Thyroid gland (tissue), 4 donors: Measurements from ENCODE around the gene ESYT1. TPM values are rescaled to one million over a fixed set of nuclear protein-coding genes. Genes with fewer than 3 reads are reported as not detected.

Experiments
- DNase-seq, 2 donors: peaks; one replicate each; pipeline ENCODE4 v3.0.0-alpha.2; 2019
- H3K27ac ChIP-seq, 3 donors: fragments of 200-600 bp; sonication (generic); 1 replicate in 2 of 3; 2 replicates in 1 of 3; pipeline ENCODE4 v1.5.1; 2016 to 2019; ENCODE audit warnings: mild to moderate bottlenecking in 1 of 3, moderate library complexity in 1 of 3
- H3K27me3 ChIP-seq: fragments of 200-600 bp; sonication (generic); one replicate; pipeline ENCODE4 v1.5.1; 2019
- H3K36me3 ChIP-seq, 2 donors: fragments of 200-600 bp; sonication (generic); one replicate each; pipeline ENCODE4 v1.5.1; 2016 to 2019
- H3K4me1 ChIP-seq, 2 donors: fragments of 200-600 bp; sonication (generic); one replicate each; pipeline ENCODE4 v1.5.1; 2017 to 2019
- H3K4me3 ChIP-seq, 3 donors: fragments of 200-600 bp; sonication (generic); replicated peaks in 1 of 3; 1 replicate in 2 of 3; 2 replicates in 1 of 3; pipeline ENCODE4 v1.5.1; 2016; ENCODE audit warnings: mild to moderate bottlenecking in 1 of 3
- H3K9me3 ChIP-seq: fragments of 200-600 bp; sonication (generic); one replicate; pipeline ENCODE4 v1.5.1; 2017
- CTCF ChIP-seq, 6 experiments: fragments of 200-600 bp in 3 of 6; fragments of 450-650 bp in 3 of 6; sonication (generic) in 3 of 6; IDR thresholded peaks; one replicate each; pipeline ENCODE4 v1.5.1; 2016 to 2019; ENCODE audit warnings: antibody characterized with exemption in 6 of 6, mild to moderate bottlenecking in 2 of 6, inconsistent platforms in 1 of 6, moderate library complexity in 1 of 6
- POLR2A ChIP-seq, 2 donors: fragments of 450-650 bp; IDR thresholded peaks; one replicate each; pipeline ENCODE4 v1.6.1; 2017; ENCODE audit warnings: antibody characterized with exemption in 2 of 2, mild to moderate bottlenecking in 2 of 2, moderate library complexity in 1 of 2
- WGBS, 2 donors: methylation state at CpG; one replicate each; pipeline ENCODE4 v1.1.5; 2017; 5-methylcytosine and 5-hydroxymethylcytosine counted together
- intact Hi-C: fragments of 100-400 bp; cut with DNase I; formaldehyde crosslinking; loops from one replicate; pipeline ENCODE4 v1.15.1; 2023
- total RNA-seq, 4 donors: library from RNA; depleted of rRNA; stranded (reverse); fragments of >200 nt; gene quantifications; one replicate each; pipeline ENCODE4 v1.2.3, GENCODE V29; 2016

Gene ESYT1
- total RNA-seq, 4 donors from 2014 or later = 60.6 to 84.7 (median 68.7) TPM

- peaks cover 14 to 19% of the 10 kb centered on the region in 2 donors for H3K4me1 ChIP-seq
- TF ChIP-seq POLR2A (IDR thresholded peaks at IDR 0.05) (peak; percentile 72 to 95), CTCF (IDR thresholded peaks at IDR 0.05) (peak in 4 of 6 experiments; percentile 36 to 57 (median 41))
- H3K27ac ChIP-seq = peak within 1 kb of the TSS; percentile 88 to 94 (median 92)
- no peaks in the 10 kb centered on the region for H3K9me3 ChIP-seq
- intact Hi-C loops = no loop called here
- WGBS, 2 donors = 1 to 3% methylated on average over 29 to 30 of the region's 61 CpGs
- H3K4me3 ChIP-seq = peak within 1 kb of the TSS; percentile 56 to 83 (median 61)
- DNase-seq = peak; percentile 99
- no peaks in the 10 kb centered on the region for H3K27me3 ChIP-seq
- H3K36me3 ChIP-seq = peaks cover 12 to 17% of the 10 kb centered on the region in 2 donors
Observed at GRCh38 chr12:56117778-56118687, 10.0 kb upstream of the ESYT1 start, which contains the start of gene ZC3H10. TSS of gene ZC3H10 (plus strand) at chr12:56118266. CDS start at chr12:56120563, 2,297 bp downstream.

GRCh38 chr12:56118688-56119357, 9.2 kb upstream of the ESYT1 start:
- Histone ChIP-seq H3K36me3 (peaks cover 11 to 12% of the 10 kb centered on the region in 2 donors), H3K4me1 (peaks cover 14 to 19% of the 10 kb centered on the region in 2 donors), H3K27ac (peak overlapping the region; percentile 77 to 94 (median 87)), H3K4me3 (peak overlapping the region; percentile 56 to 83 (median 61)), H3K9me3 (no peaks in the 10 kb centered on the region), H3K27me3 (no peaks in the 10 kb centered on the region)
- TF ChIP-seq CTCF (IDR thresholded peaks at IDR 0.05) = no peak
- TF ChIP-seq POLR2A (IDR thresholded peaks at IDR 0.05) = no peak
- peak in 1 of 2 donors; percentile 8 for DNase-seq
- 8 to 9% methylated on average over 13 of the region's 13 CpGs for WGBS, 2 donors
- intact Hi-C loops = no loop called here

GRCh38 chr12:56119361-56119796, 8.7 kb upstream of the ESYT1 start:
- WGBS, 2 donors = 0% methylated on average over 2 of the region's 2 CpGs
- peak overlapping the region in 1 of 3 donors; percentile 83 for H3K4me3 ChIP-seq
- TF ChIP-seq CTCF (IDR thresholded peaks at IDR 0.05) (peak; percentile 66 to 96 (median 90)), POLR2A (IDR thresholded peaks at IDR 0.05) (no peak)
- peaks cover 11 to 12% of the 10 kb centered on the region in 2 donors for H3K36me3 ChIP-seq
- H3K9me3 ChIP-seq = no peaks in the 10 kb centered on the region
- no peaks in the 10 kb centered on the region for H3K27me3 ChIP-seq
- H3K4me1 ChIP-seq = peaks cover 18 to 22% of the 10 kb centered on the region in 2 donors
- H3K27ac ChIP-seq = peak overlapping the region in 2 of 3 donors; percentile 87 to 94
- intact Hi-C loops = no loop called here
- peak; percentile 82 to 85 for DNase-seq

GRCh38 chr12:56120158-56120846, 7.8 kb upstream of the ESYT1 start:
- no peak for DNase-seq
- no peak overlapping the region for H3K4me3 ChIP-seq

More at GRCh38 chr12:56120158-56120846, 7.8 kb upstream of the ESYT1 start:
- TF ChIP-seq CTCF (IDR thresholded peaks at IDR 0.05) = no peak
- no peak for TF ChIP-seq POLR2A (IDR thresholded peaks at IDR 0.05)
- Histone ChIP-seq H3K36me3 (peaks cover 11 to 12% of the 10 kb centered on the region in 2 donors), H3K27ac (peak overlapping the region in 1 of 3 donors; percentile 54), H3K4me1 (peaks cover 27 to 31% of the 10 kb centered on the region in 2 donors), H3K9me3 (no peaks in the 10 kb centered on the region), H3K27me3 (no peaks in the 10 kb centered on the region)
- 92 to 94% methylated on average over 17 of the region's 17 CpGs for WGBS, 2 donors
- intact Hi-C loops = loop anchor here (2.0 to 10.0 kb wide), 3 partner anchors 68 to 344 kb away; partner anchors contain the start of genes NABP2, RNF41, SMARCC2 and SPRYD4
